ENCODE data around the gene TMEM165.

Gene TMEM165

GRCh38 chr4:55365345-55365728 is 30.4 kb upstream of the TMEM165 start:
- no peak for DNase-seq (ENCODE audit: low read depth)
- no peak overlapping the region for H3K4me3 ChIP-seq (ENCODE audit: low read depth, low read length)

GRCh38 chr4:55366621-55367020 is 29.1 kb upstream of the TMEM165 start:
- H3K4me3 ChIP-seq (ENCODE audit: low read depth, low read length) = no peak overlapping the region
- DNase-seq (ENCODE audit: low read depth) = no peak

- no peak for DNase-seq (ENCODE audit: low read depth)
These were observed 28.6 kb upstream of the TMEM165 start for GRCh38 chr4:55367084-55367722.

GRCh38 chr4:55369968-55370367 is 25.8 kb upstream of the TMEM165 start:
- H3K4me3 ChIP-seq (ENCODE audit: low read depth, low read length) = no peak overlapping the region
- no peak for DNase-seq (ENCODE audit: low read depth)

More at GRCh38 chr4:55367084-55367722, 28.6 kb upstream of the TMEM165 start:
- no peak overlapping the region for H3K4me3 ChIP-seq (ENCODE audit: low read depth, low read length)

- H3K4me3 ChIP-seq (ENCODE audit: low read depth, low read length) = no peak overlapping the region
- no peak for DNase-seq (ENCODE audit: low read depth)
These were observed 23.5 kb upstream of the TMEM165 start for GRCh38 chr4:55372259-55372658.

GRCh38 chr4:55373461-55373860 is 22.3 kb upstream of the TMEM165 start:
- H3K4me3 ChIP-seq (ENCODE audit: low read depth, low read length) = no peak overlapping the region
- no peak for DNase-seq (ENCODE audit: low read depth)

- no peak for DNase-seq (ENCODE audit: low read depth)
- no peak overlapping the region for H3K4me3 ChIP-seq (ENCODE audit: low read depth, low read length)
These were observed 19.1 kb upstream of the TMEM165 start for GRCh38 chr4:55376698-55377097.

- no peak overlapping the region for H3K4me3 ChIP-seq (ENCODE audit: low read depth, low read length)
- DNase-seq (ENCODE audit: low read depth) = no peak
These were observed 16.9 kb upstream of the TMEM165 start for GRCh38 chr4:55378617-55379467.

- no peak for DNase-seq (ENCODE audit: low read depth)
- H3K4me3 ChIP-seq (ENCODE audit: low read depth, low read length) = no peak overlapping the region
These were observed 15.2 kb upstream of the TMEM165 start for GRCh38 chr4:55380576-55380975.

- no peak overlapping the region for H3K4me3 ChIP-seq (ENCODE audit: low read depth, low read length)
- no peak for DNase-seq (ENCODE audit: low read depth)
These were observed 14.3 kb upstream of the TMEM165 start for GRCh38 chr4:55381502-55381901.

GRCh38 chr4:55382488-55383003 is 13.2 kb upstream of the TMEM165 start:
- DNase-seq (ENCODE audit: low read depth) = no peak
- H3K4me3 ChIP-seq (ENCODE audit: low read depth, low read length) = no peak overlapping the region

GRCh38 chr4:55385201-55385649 is 10.5 kb upstream of the TMEM165 start:
- no peak overlapping the region for H3K4me3 ChIP-seq (ENCODE audit: low read depth, low read length)
- no peak for DNase-seq (ENCODE audit: low read depth)

- no peak for DNase-seq (ENCODE audit: low read depth)
- no peak overlapping the region for H3K4me3 ChIP-seq (ENCODE audit: low read depth, low read length)
These were observed 9.7 kb upstream of the TMEM165 start for GRCh38 chr4:55386073-55386472.

GRCh38 chr4:55386840-55387239 is 8.9 kb upstream of the TMEM165 start:
- H3K4me3 ChIP-seq (ENCODE audit: low read depth, low read length) = no peak overlapping the region

GRCh38 chr4:55393461-55394320 is 2.1 kb upstream of the TMEM165 start:
- no peak overlapping the region for H3K4me3 ChIP-seq (ENCODE audit: low read depth, low read length)
- DNase-seq (ENCODE audit: low read depth) = no peak

More at GRCh38 chr4:55386840-55387239, 8.9 kb upstream of the TMEM165 start:
- DNase-seq (ENCODE audit: low read depth) = no peak

- peak overlapping the region; percentile 73 for H3K4me3 ChIP-seq (ENCODE audit: low read depth, low read length)
- no peak for DNase-seq (ENCODE audit: low read depth)
These were observed 584 bp upstream of the TMEM165 start for GRCh38 chr4:55395218-55395528.

GRCh38 chr4:55396308-55397125 is 760 bp downstream of the TMEM165 start:
- peak overlapping the region; percentile 73 for H3K4me3 ChIP-seq (ENCODE audit: low read depth, low read length)
- DNase-seq (ENCODE audit: low read depth) = no peak

GRCh38 chr4:55397126-55397436 is 1.3 kb downstream of the TMEM165 start:
- DNase-seq (ENCODE audit: low read depth) = no peak
- H3K4me3 ChIP-seq (ENCODE audit: low read depth, low read length) = peak overlapping the region; percentile 73

Data from skeletal muscle cell (primary cell).